GM19240 (cell line): ENCODE data around the gene RILPL1.
"Not testable (repeated sequence)": the region's sequence is repeated elsewhere in the genome, so short reads cannot be mapped to it uniquely, and the experiment has no call there.

Experiments
- DNase-seq: peaks from one replicate; pipeline ENCODE4 v3.0.0; 2011; ENCODE audit warnings: low spot score; ENCODE audit not compliant: insufficient read length

Gene RILPL1

GRCh38 chr12:123431951-123432817, 101.3 kb downstream of the RILPL1 start:
- DNase-seq = not testable (repeated sequence)

- not testable (repeated sequence) for DNase-seq
Observed at GRCh38 chr12:123429101-123429500, 104.4 kb downstream of the RILPL1 start.

GRCh38 chr12:123428591-123428990, 104.9 kb downstream of the RILPL1 start:
- no peak for DNase-seq

GRCh38 chr12:123427036-123427769, 106.3 kb downstream of the RILPL1 start:
- DNase-seq = peak; percentile 68

GRCh38 chr12:123421314-123421713, 112.2 kb downstream of the RILPL1 start:
- DNase-seq = no peak
